ENCODE results near the gene PTPA. TPM values are rescaled to one million over a fixed set of nuclear protein-coding genes. Genes with fewer than 3 reads are reported as not detected.
A peak's percentile ranks its signal among the peaks of the same experiment; 100 is the strongest.

PTPA gene
- total RNA-seq, 1 experiment from 2014 or later: 261 TPM

DNA sequence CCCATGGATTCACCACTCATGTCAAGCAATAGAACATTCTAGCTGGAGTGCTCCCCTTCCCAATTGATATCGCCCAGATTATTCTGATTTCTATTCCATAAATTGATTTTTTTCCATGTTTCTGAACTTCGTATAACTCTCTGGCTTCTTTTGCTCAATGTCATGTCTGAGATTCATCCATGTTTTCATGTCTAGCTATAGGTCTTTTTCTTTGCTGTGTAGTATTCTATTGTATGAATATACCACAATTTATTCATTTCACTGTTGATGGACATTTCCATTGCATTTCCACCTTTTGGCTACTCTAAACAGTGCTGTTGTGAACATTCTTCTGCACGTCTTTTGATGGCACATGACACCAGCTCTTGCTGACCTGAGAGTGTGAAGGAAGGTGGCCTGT is 19.6 kb downstream of the PTPA start:
- in situ Hi-C loops (cut with HindIII; ENCODE audit: low sequenced_read_pairs): loop anchor here (10.0 kb wide), 2 partner anchors 414 to 494 kb away; partner anchors contain the start of genes C9orf50 and NTMT1
- no peak for DNase-seq (ENCODE audit: low spot score)

DNA sequence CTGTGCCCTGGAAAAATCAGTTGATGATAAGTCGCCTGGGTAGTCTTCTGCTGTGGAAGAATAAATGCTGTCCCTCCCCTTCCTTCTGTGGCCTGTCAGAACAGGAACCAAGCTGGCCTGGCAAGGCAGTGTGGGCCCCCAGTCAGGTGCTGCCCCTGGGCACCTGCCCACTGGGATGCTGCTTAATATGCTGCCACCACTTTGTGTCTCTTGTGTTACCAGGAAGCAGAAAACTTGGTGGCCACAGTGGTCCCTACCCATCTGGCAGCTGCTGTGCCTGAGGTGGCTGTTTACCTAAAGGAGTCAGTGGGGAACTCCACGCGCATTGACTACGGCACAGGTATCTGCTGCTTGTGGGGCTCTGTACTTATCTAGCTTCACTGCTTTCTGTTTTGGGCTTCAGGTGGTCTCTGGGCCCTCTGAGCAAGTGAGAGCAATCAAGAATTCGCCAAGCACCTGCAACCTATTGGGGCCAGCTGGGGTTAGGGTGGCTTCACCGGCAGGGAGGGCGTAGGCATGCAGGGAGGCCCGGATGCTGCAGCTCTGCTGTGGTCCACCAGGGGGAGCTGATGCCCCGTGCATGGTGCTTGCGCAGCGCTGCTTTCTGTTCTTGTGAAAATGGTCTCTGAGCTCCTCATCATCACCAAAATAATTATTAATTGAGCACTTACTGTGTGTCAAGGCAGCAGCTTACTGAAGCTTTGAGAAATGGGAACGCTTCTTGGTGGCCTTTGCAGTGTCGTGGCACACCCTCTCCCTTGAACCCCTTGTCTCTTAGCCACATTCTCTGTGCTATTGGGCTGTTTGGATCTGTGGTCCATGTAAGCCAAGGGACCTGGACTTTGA is 20.3 kb downstream of the PTPA start:
- in situ Hi-C loops (cut with HindIII; ENCODE audit: low sequenced_read_pairs): loop anchor here (10.0 kb wide), 2 partner anchors 413 to 493 kb away; partner anchors contain the start of genes C9orf50 and NTMT1
- DNase-seq (ENCODE audit: low spot score): peak; percentile 77

DNA sequence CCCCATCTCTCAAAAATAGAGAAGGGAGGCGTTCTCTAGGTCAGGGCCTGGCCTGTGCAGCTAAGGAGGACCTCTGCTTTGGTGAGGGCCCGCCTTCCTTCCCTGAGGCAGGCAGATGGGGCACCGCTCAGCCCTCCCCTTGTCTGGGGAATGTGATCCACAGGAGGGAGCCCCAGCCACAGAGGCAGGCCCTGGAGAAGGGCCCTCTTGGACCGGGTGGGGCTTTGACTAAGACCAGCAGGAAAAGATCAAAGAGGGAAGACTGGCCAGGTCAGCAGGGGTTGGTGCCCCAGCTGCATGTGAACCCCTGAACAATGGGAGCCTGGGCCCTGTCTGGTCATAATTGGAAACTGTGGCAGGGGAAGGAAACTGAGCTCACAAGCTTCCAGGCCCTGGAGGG is 21.9 kb downstream of the PTPA start:
- no peak for DNase-seq (ENCODE audit: low spot score)
- in situ Hi-C loops (cut with HindIII; ENCODE audit: low sequenced_read_pairs): loop anchor here (10.0 kb wide), 2 partner anchors 412 to 492 kb away; partner anchors contain the start of genes C9orf50 and NTMT1

DNA sequence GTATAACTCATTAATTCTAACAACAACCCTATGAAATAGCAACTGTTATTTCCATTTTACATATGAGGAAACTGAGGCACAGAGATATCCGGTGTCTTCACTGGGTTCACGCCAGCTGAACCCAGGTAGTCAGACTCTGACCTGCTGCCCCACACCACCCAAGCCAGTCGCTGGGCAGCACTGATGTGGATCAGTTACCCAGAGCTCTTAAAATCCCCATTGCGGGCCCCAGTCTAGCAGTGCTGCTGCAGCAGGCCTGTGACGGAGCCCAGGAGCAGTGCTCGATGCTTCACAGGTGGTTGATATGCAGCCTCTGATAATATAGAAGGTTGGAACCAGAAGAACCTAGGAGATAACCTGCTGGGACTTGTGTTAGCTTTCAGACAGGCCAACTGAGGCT is 24.3 kb downstream of the PTPA start:
- no peak for DNase-seq (ENCODE audit: low spot score)
- in situ Hi-C loops (cut with HindIII; ENCODE audit: low sequenced_read_pairs): loop anchor here (10.0 kb wide), 2 partner anchors 409 to 489 kb away; partner anchors contain the start of genes C9orf50 and NTMT1

DNA sequence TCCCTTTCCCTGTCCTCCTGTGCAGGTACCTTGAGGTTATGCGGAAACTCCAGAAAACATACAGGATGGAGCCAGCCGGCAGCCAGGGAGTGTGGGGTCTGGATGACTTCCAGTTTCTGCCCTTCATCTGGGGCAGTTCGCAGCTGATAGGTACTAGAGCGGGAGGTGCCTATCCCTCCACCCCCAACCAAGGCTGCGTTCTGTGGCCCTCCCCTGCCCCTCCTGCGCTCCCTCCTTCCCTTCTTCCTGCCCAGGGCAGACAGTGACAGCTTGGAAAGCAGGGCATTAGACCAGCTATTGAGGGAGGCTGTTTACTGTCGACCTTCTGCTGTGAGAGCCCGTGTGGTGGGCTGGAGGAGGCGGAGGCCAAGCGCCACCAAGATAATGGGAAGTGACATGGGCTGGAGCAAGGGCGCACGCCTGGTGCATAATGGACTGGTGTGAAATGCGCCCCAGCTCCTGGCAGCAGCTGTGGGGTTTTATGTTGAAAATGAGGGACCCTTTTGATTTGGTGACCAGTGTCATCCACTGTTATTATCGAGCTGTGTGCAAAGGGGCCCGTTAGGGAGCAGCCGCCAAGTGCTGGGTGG is 25.3 kb downstream of the PTPA start:
- DNase-seq (ENCODE audit: low spot score): peak; percentile 81
- in situ Hi-C loops (cut with HindIII; ENCODE audit: low sequenced_read_pairs): loop anchor here (10.0 kb wide), 2 partner anchors 408 to 488 kb away; partner anchors contain the start of genes C9orf50 and NTMT1

DNA sequence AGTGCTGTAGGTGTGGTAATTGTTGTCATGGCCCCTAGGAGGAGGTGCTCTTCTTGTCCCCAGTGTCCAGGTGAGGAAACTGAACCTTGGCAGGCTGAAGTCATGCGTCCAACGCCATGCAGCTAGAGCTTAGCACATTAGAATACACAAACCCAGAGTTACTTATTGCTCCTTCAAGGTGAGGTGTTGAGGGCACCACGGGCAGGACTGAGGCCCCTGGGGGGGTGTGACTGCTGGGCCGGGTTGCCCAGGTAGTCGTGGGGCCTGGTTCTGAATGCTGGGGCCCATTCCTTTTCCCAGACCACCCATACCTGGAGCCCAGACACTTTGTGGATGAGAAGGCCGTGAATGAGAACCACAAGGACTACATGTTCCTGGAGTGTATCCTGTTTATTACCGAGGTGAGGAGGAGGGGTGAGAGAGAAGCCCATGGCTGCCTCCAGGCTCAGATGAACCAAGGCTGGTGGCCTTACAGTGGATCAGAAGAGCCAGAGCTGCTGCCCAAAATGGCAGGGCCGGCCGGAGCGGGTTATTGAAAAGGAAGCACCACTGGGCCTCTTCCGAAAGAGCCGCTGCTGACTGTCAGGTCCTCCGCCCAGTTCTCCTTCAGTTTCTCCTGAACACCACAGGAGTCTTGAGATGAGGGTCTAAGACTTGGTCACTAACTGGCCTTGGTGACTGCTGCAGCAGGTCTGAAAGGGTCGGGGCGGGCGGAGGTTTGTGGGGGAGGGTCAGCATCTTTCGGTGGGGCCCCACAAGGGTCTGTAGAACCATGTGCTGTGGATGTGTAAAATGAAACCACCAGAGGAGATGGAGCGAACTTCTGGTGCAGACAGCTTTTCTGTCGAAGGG is 26.3 kb downstream of the PTPA start:
- DNase-seq (ENCODE audit: low spot score): no peak
- in situ Hi-C loops (cut with HindIII; ENCODE audit: low sequenced_read_pairs): loop anchor here (10.0 kb wide), 2 partner anchors 407 to 487 kb away; partner anchors contain the start of genes C9orf50 and NTMT1

DNA sequence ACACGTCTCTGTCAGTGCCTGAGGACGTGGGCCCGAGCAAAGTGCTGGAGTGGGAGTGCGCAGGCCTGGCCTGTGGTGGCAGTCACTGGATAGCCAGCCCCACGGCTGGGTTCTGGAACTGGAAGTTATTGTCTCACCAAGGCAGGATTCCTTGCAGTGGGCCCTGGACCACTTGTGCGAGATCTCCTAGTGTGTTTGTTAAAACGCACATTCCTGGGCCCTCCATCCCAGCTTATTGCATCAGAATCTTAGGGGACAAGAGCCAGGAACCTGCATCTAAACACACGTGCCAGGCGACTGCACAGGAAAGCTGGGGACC is 26.9 kb downstream of the PTPA start:
- no peak for DNase-seq (ENCODE audit: low spot score)
- in situ Hi-C loops (cut with HindIII; ENCODE audit: low sequenced_read_pairs): loop anchor here (10.0 kb wide), 2 partner anchors 407 to 487 kb away; partner anchors contain the start of genes C9orf50 and NTMT1

DNA sequence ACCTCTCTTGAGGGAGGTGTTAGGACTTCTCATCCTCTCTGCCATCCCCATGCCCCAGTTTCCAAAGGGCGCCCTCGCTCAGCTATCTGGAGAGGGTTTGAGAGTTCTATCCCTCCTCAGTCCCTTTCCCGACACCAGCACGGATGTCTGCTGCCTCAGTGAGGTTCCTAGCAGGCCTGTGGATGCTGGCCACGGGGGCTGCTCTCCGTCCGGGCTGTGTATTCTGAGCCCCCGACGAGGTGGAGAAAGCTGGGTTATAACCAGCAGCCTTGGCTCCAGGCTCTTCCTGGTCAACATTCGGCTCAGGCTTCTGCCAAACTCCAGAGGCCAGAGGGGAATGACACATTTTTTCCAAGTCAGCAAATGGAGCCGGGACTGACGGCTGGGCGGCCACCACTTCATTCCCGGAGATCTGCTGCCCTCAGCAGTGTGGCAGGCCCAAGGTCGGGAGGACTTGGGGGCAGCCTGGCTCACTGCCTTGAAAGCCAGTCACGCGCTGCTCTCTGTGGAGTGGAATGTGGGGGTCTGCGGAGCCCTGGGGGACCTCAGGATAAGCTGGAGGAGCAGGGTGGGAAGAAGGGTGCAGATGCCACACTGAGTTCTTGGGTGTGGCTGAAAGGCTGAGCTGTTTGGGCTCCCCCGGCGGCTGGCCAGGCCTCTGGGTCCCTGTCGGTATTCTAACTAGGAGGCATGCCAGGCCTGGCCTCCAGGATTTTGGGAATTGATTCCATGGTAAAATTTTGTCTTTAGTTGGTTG is 27.4 kb downstream of the PTPA start:
- in situ Hi-C loops (cut with HindIII; ENCODE audit: low sequenced_read_pairs): loop anchor here (10.0 kb wide), 2 partner anchors 406 to 486 kb away; partner anchors contain the start of genes C9orf50 and NTMT1
- DNase-seq (ENCODE audit: low spot score): no peak

DNA sequence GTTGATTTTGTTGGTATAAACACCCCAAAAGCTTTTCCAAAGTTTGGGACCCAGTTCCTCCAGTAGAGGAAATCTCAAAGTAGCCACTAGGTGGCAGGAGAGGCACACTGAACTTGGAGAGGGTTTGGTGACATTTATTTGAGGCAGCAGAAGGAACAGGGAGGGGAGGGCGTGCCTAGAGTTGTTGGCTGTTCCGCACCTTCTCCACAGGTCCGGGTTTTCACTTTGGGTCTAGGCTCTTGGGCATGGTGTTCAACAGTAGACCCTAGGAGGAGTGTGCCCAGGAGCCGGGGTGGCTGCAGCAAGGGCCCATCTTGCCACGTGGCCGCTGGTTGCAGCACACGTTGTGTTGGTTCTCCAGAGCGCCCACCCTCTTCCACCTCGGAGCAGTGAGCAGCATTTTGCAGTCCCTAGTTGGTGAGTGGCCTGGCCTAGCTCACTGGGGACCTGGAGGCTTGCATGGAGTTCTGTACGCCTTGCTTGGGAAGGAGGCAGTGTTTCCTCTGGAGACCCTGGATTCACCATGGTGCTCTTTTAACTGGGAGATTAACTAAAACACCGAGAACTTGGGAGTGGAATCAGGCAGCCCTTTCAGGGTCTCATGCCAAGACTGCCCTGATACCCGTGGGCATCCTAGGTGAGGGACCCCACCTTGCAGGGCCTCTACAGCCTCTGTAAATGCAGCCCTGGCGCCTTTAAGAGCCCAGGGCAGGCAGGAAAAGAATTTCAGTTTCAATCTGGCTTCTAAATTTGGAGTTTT is 28.2 kb downstream of the PTPA start:
- peak; percentile 95 for DNase-seq (ENCODE audit: low spot score)
- in situ Hi-C loops (cut with HindIII; ENCODE audit: low sequenced_read_pairs): loop anchor here (10.0 kb wide), 2 partner anchors 405 to 485 kb away; partner anchors contain the start of genes C9orf50 and NTMT1

DNA sequence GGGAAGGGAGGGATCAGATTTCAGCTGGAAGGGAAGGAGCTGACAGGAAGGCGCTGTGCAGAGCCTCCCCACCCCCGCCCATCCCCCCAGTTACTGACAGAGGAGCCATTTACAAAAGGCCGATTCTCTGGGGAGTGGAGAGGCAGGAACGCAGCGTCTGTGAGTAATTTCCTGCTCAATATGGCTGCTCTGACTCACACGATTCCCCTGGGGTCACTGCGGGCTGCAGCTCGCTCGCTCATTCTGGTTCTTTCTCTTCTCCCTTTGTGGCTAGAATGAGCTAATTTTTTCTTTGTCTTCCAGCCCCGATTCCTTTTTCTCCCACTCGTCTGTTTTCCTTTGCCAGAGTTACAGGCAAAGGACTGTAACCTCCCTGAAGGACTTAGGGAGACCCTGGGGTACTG is 28.8 kb downstream of the PTPA start:
- in situ Hi-C loops (cut with HindIII; ENCODE audit: low sequenced_read_pairs): loop anchor here (10.0 kb wide), 2 partner anchors 405 to 485 kb away; partner anchors contain the start of genes C9orf50 and NTMT1
- DNase-seq (ENCODE audit: low spot score): peak; percentile 95

DNA sequence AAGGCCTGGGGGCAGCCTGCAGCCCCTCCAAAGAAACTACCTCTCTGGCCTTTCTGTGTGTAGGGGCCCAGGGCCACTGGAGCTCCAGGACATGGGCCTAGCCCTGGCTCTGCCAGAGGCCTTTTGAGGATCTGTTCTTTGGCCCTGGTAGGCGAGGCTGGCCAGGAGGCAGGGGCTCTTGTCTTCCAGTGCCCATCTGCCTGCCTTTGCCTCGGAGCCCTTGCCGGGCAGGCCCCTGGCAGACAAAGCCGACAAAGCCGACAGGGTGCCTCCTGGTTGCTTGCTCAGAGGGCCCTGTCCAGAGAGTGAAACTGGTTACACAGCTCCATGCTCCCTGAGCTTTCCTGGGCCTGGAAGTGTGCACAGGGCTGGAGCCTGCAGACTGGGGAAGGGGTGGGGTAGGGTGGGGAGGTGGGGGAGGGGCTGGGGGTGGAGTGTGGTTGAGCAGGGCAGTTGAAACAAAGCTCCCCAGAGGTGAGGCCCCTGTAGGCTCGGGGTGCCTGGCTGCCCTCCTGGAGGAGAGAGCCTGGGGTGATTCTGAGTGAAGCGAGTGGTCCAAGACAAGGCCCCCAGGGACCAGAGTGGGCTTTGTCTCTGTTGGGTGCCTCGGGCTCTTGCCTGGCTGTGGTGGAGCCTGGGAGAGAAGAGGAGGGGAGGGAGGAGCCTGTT is 29.3 kb downstream of the PTPA start:
- in situ Hi-C loops (cut with HindIII; ENCODE audit: low sequenced_read_pairs): no loop called here
- DNase-seq (ENCODE audit: low spot score): peak; percentile 69

DNA sequence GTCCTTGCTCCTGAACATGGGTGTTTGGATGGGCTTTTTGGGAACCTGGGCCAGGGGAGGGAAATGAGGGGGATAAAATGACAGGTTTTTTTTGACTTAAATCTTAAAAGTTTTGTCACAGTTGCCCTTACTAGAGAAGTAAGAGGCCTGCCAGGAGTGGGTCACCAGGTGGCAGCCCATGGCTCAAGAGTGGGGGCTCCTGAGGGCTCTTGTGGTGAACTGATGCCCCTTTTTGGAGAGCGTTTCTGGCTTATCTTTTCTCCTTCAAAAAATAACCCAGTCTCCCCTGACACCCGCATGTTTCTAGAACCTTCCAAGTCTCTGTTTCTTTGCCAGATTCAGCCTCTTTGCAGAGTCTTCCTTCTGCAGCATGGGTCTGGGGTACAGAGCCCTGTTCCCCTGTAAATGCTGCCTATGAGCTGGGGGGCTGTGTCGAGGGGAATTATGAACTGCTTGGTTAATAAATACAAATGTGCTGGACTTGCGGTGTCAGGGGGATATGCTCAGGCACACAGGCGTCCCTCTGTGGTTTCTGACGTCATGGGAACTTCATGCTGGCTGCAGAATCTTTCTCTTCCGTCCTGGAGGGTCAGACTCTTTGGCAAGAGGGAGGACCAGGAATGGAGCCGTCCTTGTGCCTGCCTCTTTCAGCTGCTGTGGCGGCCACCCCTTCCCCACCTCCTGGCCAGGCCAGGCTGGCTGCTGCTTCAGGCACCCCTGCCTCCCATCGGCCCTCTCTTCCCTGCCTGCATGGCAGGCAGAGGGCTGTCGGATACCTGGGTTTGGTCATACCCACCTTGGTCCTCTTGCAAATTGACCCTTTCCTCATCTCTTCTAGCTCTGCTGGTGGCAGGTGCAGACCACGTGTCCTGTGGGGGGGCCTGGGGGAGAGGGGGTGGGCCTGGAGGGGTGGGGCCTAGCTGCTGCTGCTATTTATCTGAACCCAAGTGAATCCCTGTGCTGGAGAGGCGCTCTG is 30.1 kb downstream of the PTPA start:
- in situ Hi-C loops (cut with HindIII; ENCODE audit: low sequenced_read_pairs): no loop called here

DNA sequence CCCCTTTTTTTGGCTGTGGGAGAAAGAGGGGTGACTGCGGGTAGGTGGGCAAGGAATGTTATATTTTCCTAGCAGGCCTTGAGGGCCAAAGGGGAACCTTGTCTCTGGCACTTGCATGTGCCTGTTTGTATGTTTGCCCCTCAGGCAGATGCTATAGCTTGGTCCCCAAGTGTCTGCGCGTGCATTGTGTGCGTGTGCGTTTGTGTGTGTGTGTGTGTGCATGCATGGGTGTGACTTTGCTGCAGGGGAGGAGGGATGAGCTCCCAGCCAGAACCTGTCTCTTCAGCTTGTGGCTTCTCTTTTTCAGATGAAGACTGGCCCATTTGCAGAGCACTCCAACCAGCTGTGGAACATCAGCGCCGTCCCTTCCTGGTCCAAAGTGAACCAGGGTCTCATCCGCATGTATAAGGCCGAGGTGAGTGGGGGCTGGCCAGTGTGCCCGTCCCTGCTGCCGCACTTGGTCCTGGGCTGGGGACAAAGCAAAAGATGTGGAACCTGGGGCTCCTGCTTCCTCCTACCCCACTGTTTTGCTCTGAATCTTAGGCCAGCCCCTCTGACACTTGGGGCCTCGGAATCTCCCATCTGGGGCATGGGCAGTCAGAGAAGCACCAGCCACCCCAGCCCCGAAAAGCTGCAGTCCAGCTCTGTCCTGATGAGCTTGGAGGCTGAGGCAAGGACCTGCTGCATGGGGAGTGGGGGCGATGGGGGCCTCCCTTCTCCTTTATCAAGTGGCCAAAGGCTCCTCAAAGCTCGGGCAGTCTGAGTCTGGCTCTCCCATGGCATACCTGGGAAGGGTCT is 31.1 kb downstream of the PTPA start:
- in situ Hi-C loops (cut with HindIII; ENCODE audit: low sequenced_read_pairs): no loop called here
- DNase-seq (ENCODE audit: low spot score): no peak

More for the DNA sequence above, 30.1 kb downstream of the PTPA start:
- peak; percentile 58 for DNase-seq (ENCODE audit: low spot score)

DNA sequence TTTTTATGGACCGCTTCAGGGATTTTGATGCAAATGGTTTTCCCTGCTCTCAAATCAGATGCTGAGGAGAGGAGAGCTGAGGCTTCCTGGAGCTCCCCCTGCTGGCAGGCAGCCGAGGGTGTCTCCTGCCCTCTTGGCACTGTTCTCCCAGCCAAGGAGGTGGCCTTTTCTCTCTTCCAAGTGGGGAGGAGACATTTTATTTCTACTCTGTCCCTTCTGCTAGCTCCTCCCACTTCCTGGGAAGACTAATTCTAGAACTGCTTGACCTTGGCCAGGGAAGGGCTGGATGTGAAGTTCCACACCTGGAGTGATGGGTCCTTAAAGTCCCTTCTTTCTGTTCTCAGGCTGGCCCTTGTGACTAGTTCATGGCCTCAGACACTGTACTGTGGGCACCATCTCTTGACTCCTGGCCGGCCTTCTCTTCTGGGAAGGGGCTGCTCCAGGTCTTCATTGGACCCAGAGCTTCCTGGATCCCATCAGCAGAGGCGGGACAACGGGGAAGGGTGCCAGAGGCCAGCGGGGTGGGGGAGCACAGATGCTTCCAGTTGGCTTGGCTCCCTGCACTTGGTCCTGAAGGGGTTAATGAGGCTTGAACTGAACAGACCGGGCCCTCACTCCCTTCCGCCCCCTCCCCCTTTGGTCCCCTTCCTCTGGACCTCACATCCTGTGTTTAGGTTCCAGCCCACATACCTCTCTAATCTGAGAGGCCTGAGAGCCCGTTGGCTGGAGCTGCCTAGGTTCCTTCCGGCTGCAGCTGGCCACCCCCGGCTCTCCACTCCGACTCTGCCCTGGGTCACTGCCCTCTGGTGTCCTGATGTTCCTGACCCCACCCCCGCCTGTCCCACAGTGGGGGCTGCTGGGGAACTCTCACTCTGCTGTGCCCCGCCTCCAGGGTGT is 32.1 kb downstream of the PTPA start:
- DNase-seq (ENCODE audit: low spot score): peak; percentile 87
- in situ Hi-C loops (cut with HindIII; ENCODE audit: low sequenced_read_pairs): no loop called here
